Measurements from ENCODE around the gene CHURC1.
"Not testable (repeated sequence)": the region's sequence is repeated elsewhere in the genome, so short reads cannot be mapped to it uniquely, and the experiment has no call there.

CHURC1 gene

GRCh38 chr14:64910847-64911495 lies 3.3 kb upstream of the CHURC1 start:
- no peak for DNase-seq (ENCODE audit: low read depth in 2 of 2)

- no peak for DNase-seq (ENCODE audit: low read depth in 2 of 2)
Measured at GRCh38 chr14:64912261-64912660, 2.0 kb upstream of the CHURC1 start.

GRCh38 chr14:64913477-64913876 lies 778 bp upstream of the CHURC1 start:
- not testable (repeated sequence) for DNase-seq (ENCODE audit: low read depth in 2 of 2)

- DNase-seq (ENCODE audit: low read depth in 2 of 2): no peak
Measured at GRCh38 chr14:64915029-64915424, 772 bp downstream of the CHURC1 start.

- DNase-seq (ENCODE audit: low read depth in 2 of 2): no peak
Measured at GRCh38 chr14:64915797-64916196, 1.5 kb downstream of the CHURC1 start.

GRCh38 chr14:64918216-64918615 lies 4.0 kb downstream of the CHURC1 start:
- no peak for DNase-seq (ENCODE audit: low read depth in 2 of 2)

- DNase-seq (ENCODE audit: low read depth in 2 of 2): no peak
Measured at GRCh38 chr14:64919215-64919614, 5.0 kb downstream of the CHURC1 start.

GRCh38 chr14:64919618-64920017 lies 5.4 kb downstream of the CHURC1 start:
- no peak for DNase-seq (ENCODE audit: low read depth in 2 of 2)

- no peak for DNase-seq (ENCODE audit: low read depth in 2 of 2)
Measured at GRCh38 chr14:64920465-64920864, 6.2 kb downstream of the CHURC1 start.

- no peak for DNase-seq (ENCODE audit: low read depth in 2 of 2)
Measured at GRCh38 chr14:64923015-64923414, 8.8 kb downstream of the CHURC1 start.

GRCh38 chr14:64926398-64926995 lies 12.2 kb downstream of the CHURC1 start:
- DNase-seq (ENCODE audit: low read depth in 2 of 2): no peak

- DNase-seq (ENCODE audit: low read depth in 2 of 2): no peak
Measured at GRCh38 chr14:64927031-64927430, 12.8 kb downstream of the CHURC1 start.

GRCh38 chr14:64928239-64929013 lies 14.2 kb downstream of the CHURC1 start:
- DNase-seq (ENCODE audit: low read depth in 2 of 2): no peak

- DNase-seq (ENCODE audit: low read depth in 2 of 2): no peak
Measured at GRCh38 chr14:64929014-64929359, 14.7 kb downstream of the CHURC1 start.

GRCh38 chr14:64930085-64930843 lies 16.0 kb downstream of the CHURC1 start:
- no peak for DNase-seq (ENCODE audit: low read depth in 2 of 2)

GRCh38 chr14:64931123-64931522 lies 16.9 kb downstream of the CHURC1 start:
- DNase-seq (ENCODE audit: low read depth in 2 of 2): no peak

GRCh38 chr14:64932231-64932630 lies 18.0 kb downstream of the CHURC1 start:
- no peak for DNase-seq (ENCODE audit: low read depth in 2 of 2)

- no peak for DNase-seq (ENCODE audit: low read depth in 2 of 2)
Measured at GRCh38 chr14:64934338-64934929, 20.2 kb downstream of the CHURC1 start.

GRCh38 chr14:64935508-64935907 lies 21.3 kb downstream of the CHURC1 start:
- DNase-seq (ENCODE audit: low read depth in 2 of 2): no peak

GRCh38 chr14:64937171-64937820 lies 23.0 kb downstream of the CHURC1 start:
- DNase-seq (ENCODE audit: low read depth in 2 of 2): no peak

- no peak for DNase-seq (ENCODE audit: low read depth in 2 of 2)
Measured at GRCh38 chr14:64937821-64938193, 23.6 kb downstream of the CHURC1 start.
